ENCODE data around the gene PPAN.

Gene PPAN

GRCh38 chr19:10095948-10096614, 10.1 kb upstream of the PPAN start:
- no peaks in the 10 kb centered on the region for H3K9me3 ChIP-seq (ENCODE audit: severe bottlenecking)
- no peaks in the 10 kb centered on the region for H3K36me3 ChIP-seq
- peak overlapping the region; percentile 73 for H3K27ac ChIP-seq
- TF ChIP-seq CTCF (IDR thresholded peaks at IDR 0.05; ENCODE audit: low read depth, low read length) = no peak
- H3K4me3 ChIP-seq (ENCODE audit: low read depth, low read length) = peak overlapping the region; percentile 35
- H3K27me3 ChIP-seq (ENCODE audit: insufficient read depth, low read depth, severe bottlenecking) = no peaks in the 10 kb centered on the region
- peak; percentile 85 for DNase-seq

- DNase-seq = no peak
These were observed 9.6 kb upstream of the PPAN start for GRCh38 chr19:10096615-10096963.

DNA sequence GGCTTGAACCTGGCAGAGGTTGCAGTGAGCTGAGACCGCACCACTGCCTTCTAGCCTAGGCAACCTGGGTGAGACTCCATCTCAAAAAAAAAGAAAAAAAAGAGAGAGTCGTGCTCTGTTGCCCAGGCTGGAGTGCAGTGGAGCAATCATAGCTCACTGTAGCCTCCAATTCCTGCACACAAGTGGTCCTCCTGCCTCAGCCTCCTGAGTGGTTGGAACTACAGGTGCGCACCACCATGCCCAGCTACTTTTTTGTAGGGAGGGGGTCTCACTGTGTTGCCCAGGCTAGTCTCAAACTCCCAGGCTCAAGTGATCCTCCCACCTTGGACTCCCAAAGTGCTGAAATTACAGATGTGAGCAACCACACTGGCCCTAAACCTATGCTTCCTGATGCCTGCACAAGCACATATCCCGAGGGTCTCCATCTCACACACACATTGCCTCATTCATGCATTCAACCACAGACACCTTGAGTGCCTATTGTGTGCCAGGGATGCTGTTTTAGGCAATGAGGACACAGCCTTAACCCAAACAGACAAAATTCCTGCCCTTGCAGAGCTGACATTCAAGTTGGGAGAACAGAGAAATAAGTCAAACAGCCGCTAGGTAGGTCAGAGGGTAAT, 5.9 kb upstream of the PPAN start:
- no peak overlapping the region for H3K27ac ChIP-seq
- no peaks in the 10 kb centered on the region for H3K36me3 ChIP-seq
- no peak for TF ChIP-seq CTCF (IDR thresholded peaks at IDR 0.05; ENCODE audit: low read depth, low read length)
- H3K9me3 ChIP-seq (ENCODE audit: severe bottlenecking) = no peaks in the 10 kb centered on the region
- H3K4me3 ChIP-seq (ENCODE audit: low read depth, low read length) = no peak overlapping the region
- H3K27me3 ChIP-seq (ENCODE audit: insufficient read depth, low read depth, severe bottlenecking) = no peaks in the 10 kb centered on the region
- no peak for DNase-seq

More at GRCh38 chr19:10096615-10096963, 9.6 kb upstream of the PPAN start:
- Histone ChIP-seq H3K36me3 (no peaks in the 10 kb centered on the region), H3K4me3 (ENCODE audit: low read depth, low read length) (no peak overlapping the region), H3K27ac (peak overlapping the region; percentile 73), H3K9me3 (ENCODE audit: severe bottlenecking) (no peaks in the 10 kb centered on the region), H3K27me3 (ENCODE audit: insufficient read depth, low read depth, severe bottlenecking) (no peaks in the 10 kb centered on the region)
- no peak for TF ChIP-seq CTCF (IDR thresholded peaks at IDR 0.05; ENCODE audit: low read depth, low read length)

DNA sequence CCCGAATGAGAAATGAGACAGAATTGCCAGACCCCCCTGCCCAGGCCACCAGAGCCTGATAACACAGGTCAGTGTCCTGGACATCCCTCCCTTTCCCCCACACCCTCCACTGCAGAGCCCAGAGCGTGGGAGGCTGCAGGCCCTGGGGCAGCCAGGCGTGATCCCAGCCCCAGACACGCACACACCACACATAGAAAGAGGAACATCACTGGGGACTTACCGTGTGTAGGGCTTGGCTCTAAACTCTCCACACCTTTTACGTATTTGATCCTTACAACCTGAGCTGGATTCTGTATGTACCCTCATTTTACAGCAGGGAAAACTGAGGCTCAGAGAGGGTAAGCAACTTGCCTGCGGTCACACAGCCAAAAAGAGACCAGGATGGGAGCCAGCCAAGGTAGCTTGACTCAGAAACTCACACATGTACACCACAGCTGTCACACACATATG, 3.4 kb upstream of the PPAN start:
- H3K36me3 ChIP-seq = peaks cover 8% of the 10 kb centered on the region
- no peak for DNase-seq
- H3K9me3 ChIP-seq (ENCODE audit: severe bottlenecking) = no peaks in the 10 kb centered on the region
- no peak overlapping the region for H3K4me3 ChIP-seq (ENCODE audit: low read depth, low read length)
- no peak for TF ChIP-seq CTCF (IDR thresholded peaks at IDR 0.05; ENCODE audit: low read depth, low read length)
- no peaks in the 10 kb centered on the region for H3K27me3 ChIP-seq (ENCODE audit: insufficient read depth, low read depth, severe bottlenecking)
- H3K27ac ChIP-seq = no peak overlapping the region

- Histone ChIP-seq H3K36me3 (peaks cover 19% of the 10 kb centered on the region), H3K9me3 (ENCODE audit: severe bottlenecking) (no peaks in the 10 kb centered on the region), H3K27me3 (ENCODE audit: insufficient read depth, low read depth, severe bottlenecking) (no peaks in the 10 kb centered on the region), H3K27ac (no peak overlapping the region), H3K4me3 (ENCODE audit: low read depth, low read length) (no peak overlapping the region)
- no peak for DNase-seq
- TF ChIP-seq CTCF (IDR thresholded peaks at IDR 0.05; ENCODE audit: low read depth, low read length) = no peak
These were observed 2.0 kb upstream of the PPAN start for GRCh38 chr19:10104130-10104513.

All from WERI-Rb-1 (cell line).